ENCODE data around the gene SLC44A3. TPM values are rescaled to one million over a fixed set of nuclear protein-coding genes. Genes with fewer than 3 reads are reported as not detected.
"Not testable (repeated sequence)": the region's sequence is repeated elsewhere in the genome, so short reads cannot be mapped to it uniquely, and the experiment has no call there.

Gene SLC44A3
- total RNA-seq, 1 experiment from 2014 or later = 0.10 TPM

DNA sequence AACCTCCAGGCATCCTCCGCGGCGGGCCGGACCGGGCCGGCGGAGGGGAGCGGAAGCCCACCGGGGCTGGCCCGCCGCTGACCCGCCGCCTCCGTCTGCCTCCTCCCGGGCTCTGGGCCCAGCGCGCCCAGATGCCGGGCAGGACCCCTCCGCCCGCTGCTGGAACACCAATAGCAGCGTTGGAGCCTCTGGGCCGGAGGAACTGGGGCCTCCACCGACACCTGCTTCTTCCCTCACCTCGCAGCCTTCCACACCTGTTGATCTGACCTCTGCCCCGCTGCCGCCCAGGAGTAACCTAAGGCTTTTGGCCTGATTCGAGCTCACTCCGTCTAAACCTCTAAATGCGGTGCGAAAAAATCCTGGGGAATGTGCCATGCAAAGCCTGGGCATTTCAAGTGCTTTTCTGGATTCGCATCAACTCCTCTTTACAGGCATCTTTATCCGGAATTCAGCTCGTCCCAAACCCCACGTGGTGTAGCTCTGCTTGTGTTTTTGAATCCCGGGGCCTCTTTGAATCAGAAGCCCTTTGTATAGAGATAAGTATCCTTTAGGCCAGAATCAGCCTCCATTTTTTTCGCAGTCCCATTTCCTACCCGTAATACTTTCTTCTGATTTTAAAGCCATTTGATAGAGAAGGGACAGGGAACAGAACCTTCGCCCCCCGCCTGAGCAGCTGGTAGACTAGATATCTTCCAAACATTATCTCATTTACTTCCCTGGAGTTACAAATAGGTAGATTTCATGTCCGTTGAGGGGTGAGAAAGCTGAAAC lies 107.4 kb downstream of the SLC44A3 start:
- peaks cover 18% of the 10 kb centered on the region for H3K36me3 ChIP-seq
- H3K27me3 ChIP-seq = no peaks in the 10 kb centered on the region
- H3K4me1 ChIP-seq = peaks cover 11% of the 10 kb centered on the region
- H3K9me3 ChIP-seq (replicated peaks) = no peaks in the 10 kb centered on the region
- DNase-seq = peak; percentile 69 to 77
- H3K27ac ChIP-seq = peak overlapping the region; percentile 98
- H3K4me3 ChIP-seq = peak overlapping the region; percentile 92

DNA sequence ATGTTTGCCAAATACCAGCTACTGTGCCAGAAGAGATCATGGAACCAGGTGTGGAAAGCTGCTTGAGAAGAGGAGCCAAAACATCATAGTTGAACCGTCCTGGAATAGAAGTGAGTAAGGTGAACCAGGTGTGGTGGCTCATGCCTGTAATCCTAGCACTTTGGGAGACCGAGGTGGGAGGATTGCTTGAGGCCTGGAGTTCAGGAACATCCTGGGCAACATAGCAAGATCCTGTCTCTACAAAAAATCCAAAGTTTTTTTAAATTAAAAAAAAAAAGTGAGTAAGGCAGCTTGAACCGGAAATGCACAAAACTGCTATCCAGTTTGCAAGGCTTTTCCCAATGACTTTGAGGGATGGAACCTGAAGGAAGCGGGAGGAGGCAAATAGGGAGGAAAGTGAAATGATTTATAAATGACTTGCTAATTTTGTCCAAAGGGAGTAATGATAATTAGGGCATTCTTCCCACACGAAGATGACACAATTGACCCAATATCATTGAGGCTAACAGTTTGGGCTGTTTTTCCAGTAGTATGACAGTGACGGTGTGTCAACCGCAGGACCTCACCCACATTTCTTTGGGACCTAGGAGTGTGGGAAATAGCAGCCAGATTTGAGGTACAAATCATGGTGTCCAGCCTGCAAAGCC lies 108.3 kb downstream of the SLC44A3 start:
- peaks cover 11% of the 10 kb centered on the region for H3K36me3 ChIP-seq
- no peaks in the 10 kb centered on the region for H3K9me3 ChIP-seq (replicated peaks)
- H3K27ac ChIP-seq = peak overlapping the region; percentile 98; the same call in 1 of the 2 replicates
- no peak for DNase-seq
- H3K4me3 ChIP-seq = peak overlapping the region; percentile 92
- no peaks in the 10 kb centered on the region for H3K27me3 ChIP-seq
- peaks cover 8% of the 10 kb centered on the region for H3K4me1 ChIP-seq

DNA sequence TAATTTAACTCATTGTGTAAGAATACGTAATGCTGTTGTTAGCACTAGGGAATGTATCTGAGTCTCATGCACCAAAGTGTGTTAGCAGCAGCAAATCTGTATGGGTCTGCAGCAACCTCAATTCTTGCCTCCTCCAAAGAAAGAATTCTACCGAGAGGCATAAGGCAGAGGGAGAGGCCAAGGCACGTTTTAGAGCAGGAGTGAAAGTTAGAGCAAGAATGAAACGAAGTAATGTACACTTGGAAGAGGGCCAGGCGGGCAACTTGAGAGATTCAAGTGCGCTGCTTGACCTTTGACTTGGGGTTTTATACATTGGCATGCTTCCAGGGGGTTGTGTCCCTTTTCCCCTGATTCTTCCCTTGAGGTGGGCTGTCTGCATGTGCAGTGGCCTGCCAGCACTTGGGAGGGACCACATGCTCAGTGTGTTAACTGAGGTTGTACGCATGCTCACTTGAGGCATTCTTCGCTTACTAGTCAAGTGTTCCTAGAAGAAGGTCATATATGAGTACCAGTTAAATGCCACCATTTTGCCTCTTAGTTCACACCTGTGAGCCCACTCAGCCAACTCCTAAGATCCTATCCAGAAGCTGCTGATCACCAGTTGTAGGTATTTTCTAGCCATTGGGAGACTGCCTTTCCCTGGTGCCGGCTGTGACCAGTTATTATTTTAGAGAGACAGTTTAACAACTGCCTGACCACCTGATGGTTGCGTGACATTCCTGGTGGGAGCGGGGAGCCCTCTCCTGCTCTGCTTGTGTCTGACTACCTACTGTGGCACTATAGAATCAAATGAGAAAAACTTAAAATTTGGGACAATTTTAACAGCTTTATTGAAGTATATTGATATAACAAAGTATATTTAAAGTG lies 109.4 kb downstream of the SLC44A3 start:
- no peak overlapping the region for H3K27ac ChIP-seq
- H3K9me3 ChIP-seq (replicated peaks) = no peaks in the 10 kb centered on the region
- no peaks in the 10 kb centered on the region for H3K27me3 ChIP-seq
- no peak overlapping the region for H3K4me3 ChIP-seq
- no peaks in the 10 kb centered on the region for H3K4me1 ChIP-seq
- peaks cover 3% of the 10 kb centered on the region; the same call in 1 of the 2 replicates for H3K36me3 ChIP-seq
- DNase-seq = peak in 1 of 2 experiments; percentile 21

DNA sequence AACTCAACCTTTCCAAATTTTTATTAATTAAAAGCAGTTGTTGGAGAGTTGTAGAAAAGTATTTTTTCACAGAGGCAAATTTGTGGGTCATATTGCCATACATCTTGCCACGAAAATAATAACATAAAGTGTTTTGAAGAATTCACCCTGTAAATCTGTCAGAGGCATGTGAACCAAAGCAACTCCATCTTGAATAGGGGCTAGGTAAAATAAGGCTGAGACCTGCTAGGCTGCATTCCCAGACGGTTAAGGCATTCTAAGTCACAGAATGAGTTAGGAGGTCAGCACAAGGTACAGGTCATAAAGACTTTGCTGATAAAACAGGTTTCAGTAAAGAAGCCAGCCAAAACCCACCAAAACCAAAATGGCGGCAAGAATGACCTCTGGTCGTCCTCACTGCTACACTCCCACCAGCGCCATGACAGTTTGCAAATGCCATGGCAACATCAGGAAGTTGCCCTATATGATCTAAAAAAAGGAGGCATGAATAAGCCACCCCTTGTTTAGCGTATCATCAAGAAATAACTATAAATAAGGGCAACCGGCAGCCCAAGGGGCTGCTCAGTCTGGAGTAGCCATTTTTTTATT lies 111.2 kb downstream of the SLC44A3 start:
- peaks cover 6% of the 10 kb centered on the region; the same call in 1 of the 2 replicates for H3K4me1 ChIP-seq
- H3K27ac ChIP-seq = no peak overlapping the region
- no peaks in the 10 kb centered on the region for H3K9me3 ChIP-seq (replicated peaks)
- no peaks in the 10 kb centered on the region for H3K36me3 ChIP-seq
- DNase-seq = no peak
- H3K4me3 ChIP-seq = no peak overlapping the region
- no peaks in the 10 kb centered on the region for H3K27me3 ChIP-seq

DNA sequence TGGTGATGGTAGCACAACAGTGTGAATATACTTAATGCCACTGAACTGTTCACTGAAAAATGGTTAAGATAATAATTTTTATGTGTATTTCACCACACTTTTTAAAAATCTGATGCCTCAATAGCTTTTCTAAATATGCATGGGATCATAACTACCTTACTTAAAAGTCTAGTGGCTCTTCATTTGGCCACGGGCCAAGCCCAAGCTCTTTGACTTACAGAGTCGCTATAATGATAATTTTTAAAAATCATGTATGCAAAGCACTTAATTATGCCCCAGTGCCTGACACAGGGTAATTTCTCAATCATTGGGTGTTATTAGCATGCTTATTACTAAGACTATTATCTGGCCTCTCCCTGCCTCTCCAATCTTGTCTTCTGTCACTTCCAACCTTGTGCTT lies 114.4 kb downstream of the SLC44A3 start:
- no peak for DNase-seq
- Histone ChIP-seq H3K4me3 (no peak overlapping the region), H3K27ac (no peak overlapping the region), H3K4me1 (peaks cover 6% of the 10 kb centered on the region; the same call in 1 of the 2 replicates), H3K36me3 (no peaks in the 10 kb centered on the region), H3K27me3 (no peaks in the 10 kb centered on the region), H3K9me3 (replicated peaks) (no peaks in the 10 kb centered on the region)

DNA sequence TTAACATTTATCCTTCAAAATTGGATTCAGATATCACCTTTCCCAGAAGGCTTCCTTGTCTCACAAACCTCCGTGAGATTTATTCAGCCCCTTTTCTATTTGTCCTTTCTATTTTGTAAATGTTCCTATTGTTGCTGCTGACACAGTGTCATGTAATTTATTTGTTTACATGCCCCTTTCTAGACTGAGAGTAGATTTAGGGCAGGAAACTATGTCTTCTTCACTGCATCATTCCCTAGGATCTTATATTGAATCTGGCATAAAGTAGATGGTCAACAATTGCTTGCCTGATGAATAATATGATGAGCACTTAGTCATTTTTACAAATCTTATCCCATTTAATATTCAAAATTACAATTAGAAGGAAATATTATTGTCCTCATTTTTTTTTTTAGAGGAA lies 114.9 kb downstream of the SLC44A3 start:
- no peak overlapping the region for H3K27ac ChIP-seq
- H3K27me3 ChIP-seq = no peaks in the 10 kb centered on the region
- DNase-seq = no peak
- no peaks in the 10 kb centered on the region for H3K36me3 ChIP-seq
- no peak overlapping the region for H3K4me3 ChIP-seq
- H3K4me1 ChIP-seq = peaks cover 6% of the 10 kb centered on the region; the same call in 1 of the 2 replicates
- H3K9me3 ChIP-seq (replicated peaks) = no peaks in the 10 kb centered on the region

DNA sequence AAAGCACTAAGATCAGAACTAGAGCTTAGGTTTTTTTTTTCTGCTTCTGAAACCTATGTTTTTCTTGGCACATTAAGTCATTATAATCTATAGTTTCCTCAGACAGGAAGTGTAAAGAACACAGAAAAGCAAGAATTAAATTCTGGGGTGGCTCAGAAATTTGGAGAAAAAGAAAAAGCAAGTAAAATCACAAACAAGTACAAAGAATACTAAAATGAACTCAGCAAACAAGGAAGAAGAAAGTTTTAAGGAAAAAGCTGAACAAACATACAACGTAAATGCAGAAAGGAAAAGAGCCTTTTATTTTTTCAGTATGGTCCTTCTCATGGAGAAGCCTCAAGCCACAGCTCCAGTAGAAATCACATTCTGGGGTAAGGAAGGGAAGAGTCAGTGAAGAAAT lies 115.3 kb downstream of the SLC44A3 start:
- no peak for DNase-seq
- peaks cover 6% of the 10 kb centered on the region; the same call in 1 of the 2 replicates for H3K4me1 ChIP-seq
- H3K36me3 ChIP-seq = no peaks in the 10 kb centered on the region
- no peak overlapping the region for H3K4me3 ChIP-seq
- no peaks in the 10 kb centered on the region for H3K9me3 ChIP-seq (replicated peaks)
- no peak overlapping the region for H3K27ac ChIP-seq
- H3K27me3 ChIP-seq = no peaks in the 10 kb centered on the region

DNA sequence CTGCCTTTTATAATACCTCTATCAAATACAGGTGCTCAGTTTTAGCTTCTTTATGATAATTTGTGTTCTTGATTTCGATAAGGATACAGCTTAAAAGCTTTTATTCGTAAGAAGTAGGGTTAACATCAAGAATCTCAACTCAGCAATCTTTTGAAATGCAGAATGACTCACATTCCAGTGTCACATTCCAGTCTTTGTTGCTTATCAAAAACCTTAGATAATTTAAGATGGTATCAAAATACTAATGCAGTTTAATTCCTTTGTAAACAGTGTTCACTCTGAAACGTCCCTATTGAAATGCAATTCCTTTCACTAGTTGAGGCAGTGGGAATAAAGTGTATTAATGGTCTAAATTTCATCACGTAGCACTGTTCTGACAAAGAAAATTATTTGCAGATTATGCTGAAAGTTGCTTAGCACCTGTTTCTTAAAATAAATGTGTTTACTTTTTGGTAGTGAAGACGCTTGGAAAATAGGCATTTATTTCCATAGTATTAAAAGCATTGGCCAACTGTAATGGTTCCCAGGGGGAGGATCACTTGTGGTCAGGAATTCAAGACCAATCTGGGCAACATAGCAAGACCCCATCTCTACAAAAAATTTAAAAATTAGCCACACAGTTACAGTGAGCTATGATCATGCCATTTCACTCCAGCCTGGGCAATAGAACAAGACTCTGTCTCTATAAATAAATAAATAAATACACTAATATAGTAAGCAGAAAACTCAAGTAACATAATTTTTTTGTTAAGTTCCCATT lies 116.9 kb downstream of the SLC44A3 start:
- no peaks in the 10 kb centered on the region for H3K9me3 ChIP-seq (replicated peaks)
- H3K4me3 ChIP-seq = no peak overlapping the region
- H3K36me3 ChIP-seq = no peaks in the 10 kb centered on the region
- no peaks in the 10 kb centered on the region for H3K27me3 ChIP-seq
- no peak for DNase-seq
- H3K4me1 ChIP-seq = peaks cover 6% of the 10 kb centered on the region; the same call in 1 of the 2 replicates
- H3K27ac ChIP-seq = no peak overlapping the region

DNA sequence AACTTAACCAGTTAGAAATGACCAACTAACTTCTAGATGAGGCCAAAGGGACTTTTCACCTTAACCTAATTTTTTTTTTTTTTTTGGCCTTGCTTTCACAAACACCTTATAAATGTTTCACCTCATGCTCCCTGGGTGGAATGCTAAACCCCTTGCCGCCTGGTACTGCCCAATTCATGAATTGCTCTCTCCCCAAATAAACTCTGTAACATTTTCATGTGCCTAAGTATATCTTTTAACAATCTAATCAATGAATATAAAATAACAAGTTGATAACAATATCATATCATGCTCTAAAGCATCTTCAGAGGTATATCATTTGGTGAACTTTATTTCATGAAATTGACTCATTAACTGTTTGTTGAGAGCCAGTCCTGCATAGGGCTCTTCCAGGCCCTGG lies 117.7 kb downstream of the SLC44A3 start:
- Histone ChIP-seq H3K27me3 (no peaks in the 10 kb centered on the region), H3K4me1 (peaks cover 6% of the 10 kb centered on the region; the same call in 1 of the 2 replicates), H3K27ac (no peak overlapping the region), H3K36me3 (no peaks in the 10 kb centered on the region), H3K4me3 (no peak overlapping the region), H3K9me3 (replicated peaks) (no peaks in the 10 kb centered on the region)
- no peak for DNase-seq

DNA sequence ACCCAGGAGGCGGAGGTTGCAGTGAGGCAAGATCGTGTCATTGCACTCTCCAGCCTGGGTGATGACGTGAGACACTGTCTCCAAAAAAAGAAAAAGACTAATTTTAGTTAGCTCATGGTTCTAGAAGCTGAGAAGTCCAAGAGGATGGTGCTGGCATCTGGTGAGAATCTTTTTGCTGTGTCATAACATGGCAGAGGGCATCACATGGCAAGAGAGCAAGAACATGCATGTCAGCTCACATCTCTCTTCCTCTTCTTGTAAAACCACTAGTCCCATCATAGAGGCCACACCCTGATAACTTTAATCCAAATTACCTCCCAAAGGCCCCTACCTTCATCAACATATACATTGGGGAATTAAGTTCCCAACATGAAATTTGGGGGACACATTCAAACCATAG lies 120.6 kb downstream of the SLC44A3 start:
- no peak for DNase-seq
- no peak overlapping the region for H3K27ac ChIP-seq
- no peaks in the 10 kb centered on the region for H3K36me3 ChIP-seq
- H3K4me1 ChIP-seq = no peaks in the 10 kb centered on the region
- no peaks in the 10 kb centered on the region for H3K27me3 ChIP-seq
- H3K4me3 ChIP-seq = no peak overlapping the region
- H3K9me3 ChIP-seq (replicated peaks) = no peaks in the 10 kb centered on the region

DNA sequence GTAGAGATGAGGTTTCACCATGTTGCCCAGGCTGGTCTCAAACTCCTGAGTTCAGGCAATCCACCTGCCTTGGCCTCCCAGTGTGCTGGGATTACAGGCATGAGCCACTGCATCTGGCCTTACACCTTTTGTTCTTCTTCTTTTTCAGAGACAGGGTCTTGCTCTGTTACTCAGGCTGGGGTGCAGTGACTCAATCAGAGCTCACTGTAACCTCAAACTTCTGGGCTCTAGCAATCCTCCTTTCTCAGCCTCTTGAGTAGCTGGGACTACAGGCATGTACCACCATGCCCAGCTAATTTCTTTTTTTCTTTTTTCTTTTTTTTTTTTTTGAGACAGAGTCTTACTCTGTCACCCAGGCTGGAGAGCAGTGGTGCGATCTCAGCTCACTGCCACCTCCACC lies 121.3 kb downstream of the SLC44A3 start:
- H3K4me1 ChIP-seq = not testable (repeated sequence)

DNA sequence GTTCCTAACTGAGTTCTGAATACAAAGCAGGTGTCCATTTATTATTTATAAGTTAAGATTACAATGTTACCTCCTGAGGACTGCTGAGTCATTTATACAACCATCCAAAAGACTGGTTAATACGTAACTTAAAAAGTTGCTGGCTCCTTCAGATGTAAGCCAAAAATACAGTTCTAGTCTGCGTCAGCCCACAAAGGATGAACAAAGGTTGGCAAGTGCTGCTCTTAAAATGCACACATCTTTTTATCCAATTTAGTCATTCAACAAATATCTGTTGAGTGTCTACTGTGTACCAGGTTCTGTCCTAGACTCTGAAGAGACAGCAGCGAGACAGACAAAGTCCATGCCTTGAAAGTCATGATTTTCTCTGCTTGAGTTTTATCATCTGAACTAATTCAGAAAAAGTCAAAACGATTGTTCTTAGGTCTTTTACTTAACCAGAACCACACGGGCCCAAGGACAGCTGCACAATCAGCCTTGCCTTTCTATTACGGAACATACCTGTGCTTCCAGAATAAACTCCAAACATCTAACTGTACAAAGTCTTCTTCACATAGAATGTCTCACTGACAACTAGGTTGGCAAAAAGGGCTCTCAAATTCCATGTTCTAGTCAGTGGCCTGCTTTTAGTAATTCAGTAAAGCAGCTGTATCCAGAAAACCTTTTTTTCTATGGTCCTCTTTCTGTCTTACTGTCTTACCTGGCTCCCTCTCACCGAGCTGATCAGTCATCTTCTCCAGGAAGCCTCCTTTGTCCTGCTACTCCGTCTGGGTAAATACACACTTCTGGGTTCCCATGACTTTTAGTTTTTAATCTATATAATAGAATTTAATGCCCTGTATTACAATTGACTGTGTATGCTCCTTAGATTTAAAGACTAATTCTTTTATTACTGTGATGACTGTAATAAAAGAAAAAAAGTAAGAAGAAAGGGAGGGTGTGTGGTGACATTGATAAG lies 122.3 kb downstream of the SLC44A3 start:
- H3K27me3 ChIP-seq = no peaks in the 10 kb centered on the region
- no peaks in the 10 kb centered on the region for H3K9me3 ChIP-seq (replicated peaks)
- no peak for DNase-seq
- no peaks in the 10 kb centered on the region for H3K4me1 ChIP-seq
- H3K4me3 ChIP-seq = no peak overlapping the region
- no peak overlapping the region for H3K27ac ChIP-seq
- H3K36me3 ChIP-seq = no peaks in the 10 kb centered on the region

More for the DNA sequence above, 121.3 kb downstream of the SLC44A3 start:
- not testable (repeated sequence) for H3K9me3 ChIP-seq (replicated peaks); H3K4me3 ChIP-seq; H3K36me3 ChIP-seq; H3K27ac ChIP-seq; DNase-seq; H3K27me3 ChIP-seq
